GM19328 (cell line): Measurements from ENCODE around the gene DMAP1.

Experiments used
- ATAC-seq: cut with Tn5 transposase; IDR thresholded peaks from one replicate; pipeline ENCODE4 v1.9.1; 2021; ENCODE audit warnings: mild to moderate bottlenecking, moderate library complexity; ENCODE audit not compliant: unreplicated experiment

The DMAP1 gene

DNA sequence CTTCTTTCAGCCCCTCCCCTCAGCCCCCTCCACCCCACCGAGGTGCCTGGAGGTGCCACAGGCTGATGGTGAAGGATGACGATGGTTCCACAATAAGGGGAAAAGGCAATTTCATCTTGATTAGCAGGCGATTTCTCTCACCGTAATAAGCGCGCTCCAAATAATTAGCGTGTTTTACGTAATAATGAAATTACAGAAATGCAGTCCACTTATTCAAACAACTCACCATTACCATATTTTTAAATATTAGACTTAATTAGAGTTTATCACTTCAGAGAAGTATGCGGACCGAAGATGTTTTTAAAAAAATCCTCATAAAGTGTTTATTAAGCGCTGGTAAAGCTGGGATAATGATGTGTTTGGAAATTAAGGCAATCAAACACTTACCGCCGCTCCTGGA, 14.9 kb downstream of the DMAP1 start:
- ATAC-seq: no peak

DNA sequence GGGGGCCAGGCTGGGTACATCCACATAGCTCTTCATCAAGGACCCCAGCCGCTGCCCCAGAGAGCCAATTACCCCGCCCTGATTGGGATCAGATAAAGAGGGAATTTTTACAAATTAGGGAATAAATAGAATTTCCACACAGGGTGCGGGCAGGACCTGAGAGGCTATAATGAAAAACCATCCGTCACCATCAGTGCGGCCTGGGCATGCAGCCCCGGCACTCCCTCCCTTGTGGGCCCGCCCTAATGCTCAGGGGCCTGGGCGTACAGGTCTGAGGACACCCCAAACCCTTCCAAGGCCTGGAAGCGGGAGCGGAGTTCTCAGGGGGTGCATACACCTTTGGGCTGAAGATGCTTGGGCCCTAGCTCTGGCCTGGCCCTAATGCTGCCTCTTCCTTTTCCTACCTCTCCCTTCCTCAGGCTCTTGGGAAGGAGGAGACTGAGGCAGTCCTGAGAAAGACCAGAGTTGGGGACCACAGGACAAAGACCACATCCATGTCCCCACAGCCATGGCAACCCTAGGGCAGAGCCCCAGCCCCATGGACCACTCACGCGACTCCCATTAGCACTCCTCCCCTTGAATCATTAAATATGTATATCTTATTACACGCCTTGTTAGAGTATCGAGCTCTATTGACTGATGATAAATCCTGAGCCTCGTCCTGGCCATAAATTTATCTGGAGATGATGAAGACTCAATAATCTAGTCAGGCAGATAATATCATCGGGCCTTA, 16.3 kb downstream of the DMAP1 start:
- ATAC-seq: no peak

DNA sequence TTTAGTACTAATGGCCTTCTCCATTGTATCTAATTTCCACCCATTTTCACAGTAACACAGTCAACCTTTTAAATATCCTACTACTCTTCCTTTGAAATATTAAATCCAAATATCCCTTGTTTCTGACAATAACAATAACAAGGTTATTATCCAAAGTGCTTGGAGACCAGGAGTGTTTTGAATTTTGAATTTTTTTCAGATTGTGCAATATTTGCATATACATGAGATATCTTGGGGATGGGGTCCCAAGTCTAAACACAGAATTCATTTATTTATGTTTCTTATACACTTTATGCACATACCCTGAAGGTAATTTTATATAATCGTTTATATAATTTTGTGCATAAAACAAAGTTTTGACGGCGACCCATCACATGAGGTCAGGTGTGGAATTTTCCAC, 17.5 kb downstream of the DMAP1 start:
- ATAC-seq: no peak

DNA sequence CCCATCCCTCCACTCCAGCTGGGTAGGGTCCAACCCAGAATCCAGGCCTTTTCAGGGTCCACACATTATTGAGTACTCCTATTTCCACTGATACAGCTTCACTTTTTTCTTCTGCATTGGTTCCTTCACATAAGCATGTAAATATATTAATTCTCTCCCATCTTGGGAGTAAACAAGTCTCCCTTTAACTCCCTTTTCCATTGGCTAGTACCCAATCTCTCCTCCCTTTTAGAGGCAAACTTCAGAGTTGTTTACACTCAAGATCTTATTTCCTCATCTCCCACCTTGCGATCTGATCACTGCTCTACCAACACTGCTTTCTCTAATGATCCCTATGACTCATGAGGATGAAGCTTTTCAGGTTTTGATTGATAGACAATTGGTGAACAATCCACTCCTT, 20.3 kb downstream of the DMAP1 start:
- ATAC-seq: no peak

DNA sequence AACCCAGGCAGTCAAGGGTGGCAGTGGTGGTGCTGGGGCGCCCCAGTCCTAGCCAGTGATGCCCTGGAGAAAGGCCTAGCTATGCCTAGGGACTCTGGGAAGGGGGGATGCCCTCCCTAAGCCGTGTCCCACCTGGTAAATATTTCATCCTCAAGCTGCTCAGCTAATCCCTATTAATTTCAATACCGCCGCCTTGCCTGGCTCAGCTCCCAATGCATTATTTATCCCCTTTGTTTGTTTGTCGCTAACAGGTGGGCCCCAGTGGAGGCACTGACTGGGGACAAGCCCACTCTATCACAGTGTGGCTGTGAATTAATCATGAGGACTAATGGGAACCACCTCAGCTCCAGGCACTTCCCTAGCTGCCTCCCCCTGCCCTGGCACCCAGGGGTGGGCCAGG, 22.5 kb downstream of the DMAP1 start:
- ATAC-seq: no peak

DNA sequence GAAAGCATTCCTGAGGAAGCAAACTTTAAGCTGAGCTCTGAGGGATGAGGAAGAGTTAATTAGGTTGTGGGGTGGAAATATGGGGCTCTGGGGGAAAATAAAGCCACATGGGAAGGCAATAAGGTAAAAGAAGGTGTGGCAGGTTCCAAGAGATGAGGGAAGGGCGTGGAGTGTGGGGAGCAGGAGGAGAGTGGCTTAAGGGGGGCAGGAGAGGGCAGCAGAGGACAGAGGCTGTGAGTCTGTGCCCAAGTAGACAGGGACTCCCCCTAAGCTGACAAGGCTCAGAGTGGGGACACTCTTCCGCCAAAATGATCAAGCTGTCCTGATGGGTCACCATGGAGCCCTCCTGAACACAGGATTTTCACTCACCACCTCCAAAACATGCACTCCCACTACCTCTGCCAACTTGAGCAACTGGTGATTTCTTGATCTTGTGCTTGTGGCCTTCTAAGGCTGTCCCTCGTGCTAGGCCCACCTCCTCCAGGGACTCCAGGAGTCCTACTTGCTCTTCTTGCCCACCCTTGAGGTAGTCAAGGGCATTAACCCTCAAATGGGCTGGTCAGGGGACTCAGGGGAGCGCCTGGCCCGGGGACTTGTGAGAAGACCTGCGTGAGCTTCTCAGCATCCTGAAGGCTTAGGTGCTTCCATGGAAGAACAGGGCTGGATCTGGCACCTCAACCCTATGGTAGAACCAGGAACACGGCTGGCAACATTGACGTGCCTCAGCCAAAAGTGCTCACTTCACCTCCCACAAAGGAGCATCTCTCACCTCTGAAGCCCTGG, 23.4 kb downstream of the DMAP1 start:
- ATAC-seq: no peak

DNA sequence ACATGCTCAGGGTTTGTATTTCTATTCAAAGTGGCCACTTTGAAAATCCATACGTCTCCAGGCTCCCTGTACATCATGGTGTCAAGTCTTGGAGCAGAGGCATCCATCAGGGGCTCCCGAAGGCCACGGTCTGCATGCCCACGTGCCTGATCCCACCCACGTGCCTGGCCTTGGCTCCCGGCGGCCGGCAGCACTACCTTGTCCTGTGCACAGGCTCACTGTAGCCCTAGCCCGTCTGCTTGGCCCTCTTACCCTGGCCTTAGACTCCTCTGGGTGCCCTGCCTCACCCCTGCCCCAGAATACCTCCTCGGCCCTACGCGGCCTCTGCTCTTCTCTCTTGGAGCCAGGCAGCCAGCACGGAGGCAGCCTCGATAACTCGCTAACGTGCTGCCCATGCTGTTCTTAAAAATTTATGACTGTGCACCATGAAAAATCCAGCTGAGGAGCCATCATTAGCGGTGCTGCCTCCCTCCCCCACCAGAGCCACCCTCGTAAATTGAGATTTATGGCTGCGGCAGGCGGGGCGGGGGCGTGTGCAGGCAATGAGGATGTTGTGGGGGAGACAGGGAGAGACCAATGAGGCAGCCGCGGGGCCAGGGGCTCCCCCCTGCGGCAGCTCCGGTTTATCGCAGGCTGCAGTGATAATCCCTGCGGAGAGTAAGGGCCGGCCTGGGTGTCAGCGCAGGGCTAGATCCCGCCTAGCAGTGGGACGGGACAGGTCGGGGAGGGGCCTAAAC, 24.6 kb downstream of the DMAP1 start:
- ATAC-seq: peak; percentile 57

DNA sequence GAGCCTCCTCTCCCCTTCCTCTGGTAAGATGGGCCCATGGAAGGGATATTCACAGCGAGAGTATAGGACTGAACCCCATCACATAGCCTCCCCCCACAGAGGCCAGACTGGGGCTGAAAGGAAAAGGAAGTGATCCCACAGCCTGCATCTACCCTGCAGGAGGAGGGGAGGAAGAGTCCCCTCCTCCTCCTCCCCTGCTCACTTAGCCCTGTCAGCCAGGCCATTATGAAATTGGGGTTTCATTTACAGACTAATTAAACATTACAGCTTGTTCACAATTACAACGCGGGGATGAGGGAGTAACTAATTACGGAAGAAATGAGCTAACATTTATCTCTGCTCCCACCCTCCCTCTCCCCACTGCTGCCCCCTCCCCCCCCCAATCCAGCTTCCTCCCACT, 25.4 kb downstream of the DMAP1 start:
- no peak for ATAC-seq

DNA sequence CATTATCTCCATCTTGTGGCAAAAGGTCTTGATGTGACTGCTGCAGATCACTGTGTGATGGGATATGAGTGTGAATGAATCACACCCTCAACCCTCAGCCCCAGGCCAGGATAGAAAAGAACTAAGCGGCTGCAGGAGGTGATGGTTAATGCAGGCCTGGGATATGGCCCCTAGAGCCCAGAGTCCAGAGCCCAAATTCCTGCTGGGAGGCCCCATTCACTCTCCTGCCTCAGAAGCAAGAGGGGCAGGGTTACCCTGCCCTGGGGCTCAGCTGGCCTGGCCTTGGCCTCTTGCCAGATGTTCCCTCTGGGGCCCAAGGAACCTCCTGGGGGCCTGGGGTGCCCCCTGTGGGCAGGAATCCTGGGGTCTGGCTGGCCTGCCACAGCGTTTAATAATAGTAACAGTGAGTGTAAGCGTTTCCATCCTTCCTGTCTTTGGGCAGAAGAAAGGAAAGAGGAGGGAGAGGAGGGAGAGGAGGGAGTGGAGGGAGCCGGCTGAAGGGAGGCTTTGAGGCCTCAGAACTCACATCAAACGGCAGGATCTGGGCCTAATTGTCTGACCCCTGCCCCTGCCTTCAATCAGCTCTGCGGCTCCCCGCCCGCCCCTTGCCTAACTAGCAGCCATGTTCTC, 26.2 kb downstream of the DMAP1 start:
- ATAC-seq: no peak

DNA sequence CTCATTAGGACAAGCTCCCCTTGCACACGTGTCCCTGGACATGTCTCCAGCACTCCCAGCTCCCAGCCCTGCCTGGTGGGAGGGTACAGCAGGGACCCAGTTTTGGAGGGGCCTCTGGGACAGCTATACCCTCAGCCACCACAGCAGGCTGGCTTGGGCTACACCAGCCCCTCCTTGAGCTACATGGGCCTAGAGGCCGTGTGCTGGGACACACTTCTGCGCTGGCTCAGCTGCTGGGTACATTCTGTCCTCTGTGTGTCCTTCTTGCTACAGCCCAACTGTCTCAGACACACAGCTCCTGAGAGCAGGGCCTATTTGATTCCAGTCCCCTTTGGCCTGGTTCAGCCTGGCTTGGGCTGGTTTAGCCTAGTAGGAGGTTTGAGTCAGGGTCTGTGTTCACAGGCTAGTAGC, 26.7 kb downstream of the DMAP1 start:
- no peak for ATAC-seq

DNA sequence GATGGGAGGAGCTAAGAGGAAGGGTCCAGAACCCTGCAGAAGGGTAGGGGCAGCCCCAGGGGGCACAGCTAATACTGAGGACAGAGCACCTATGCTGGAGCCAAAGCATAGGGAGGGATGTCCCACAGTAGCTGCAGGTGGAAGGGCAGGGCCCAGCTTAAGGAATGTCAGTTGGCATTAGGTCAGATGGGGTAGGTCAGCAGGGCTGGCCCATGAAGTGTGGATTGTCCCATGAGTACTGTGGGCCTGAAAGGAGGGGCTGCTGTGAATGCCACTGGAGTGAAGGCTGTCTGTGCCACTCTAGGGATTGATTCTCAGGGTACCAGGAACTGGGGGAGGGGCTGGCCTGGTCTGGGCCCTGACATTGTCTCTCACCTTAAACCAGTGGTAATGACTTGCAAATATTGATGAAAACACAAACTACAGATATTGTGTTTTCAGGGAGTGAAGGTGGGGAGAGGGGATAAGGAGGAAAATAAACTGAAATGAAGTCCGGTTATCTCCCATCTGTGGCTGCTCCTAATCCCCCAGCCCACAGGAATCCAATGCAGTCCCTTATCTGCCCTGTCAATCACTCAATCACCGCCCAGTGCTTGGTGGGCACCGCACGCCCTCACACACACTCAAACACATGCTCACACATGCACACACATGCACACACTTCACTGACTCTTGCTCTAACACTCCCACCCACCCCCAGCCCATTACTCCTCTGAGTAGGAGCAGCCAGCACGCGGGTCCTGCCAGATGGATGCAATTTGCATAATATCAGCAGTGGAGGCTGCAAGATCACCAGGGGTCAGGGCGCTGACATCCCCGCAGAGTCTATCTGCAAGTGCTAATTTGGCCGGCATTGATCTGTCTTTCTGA, 27.8 kb downstream of the DMAP1 start:
- no peak for ATAC-seq

DNA sequence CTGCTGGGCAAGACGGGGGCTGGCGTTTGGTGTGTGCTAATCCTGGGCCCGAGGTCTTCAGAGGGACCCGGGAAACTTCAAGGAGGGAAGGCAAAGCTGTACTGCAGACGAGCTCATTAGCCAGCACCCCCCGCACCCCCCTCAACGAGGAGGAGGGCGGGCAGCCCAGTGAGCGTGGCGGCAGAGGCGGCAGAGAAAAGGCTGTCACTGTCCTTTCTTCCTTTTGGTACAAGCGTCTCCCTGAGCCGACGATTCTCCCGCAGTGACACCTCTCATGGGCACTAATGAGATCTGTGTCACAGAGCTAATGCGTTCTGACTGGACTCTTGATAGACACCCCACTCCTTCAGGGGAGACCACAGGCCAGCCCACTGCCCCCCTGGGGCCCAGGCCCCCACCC, 29.5 kb downstream of the DMAP1 start:
- ATAC-seq: no peak

DNA sequence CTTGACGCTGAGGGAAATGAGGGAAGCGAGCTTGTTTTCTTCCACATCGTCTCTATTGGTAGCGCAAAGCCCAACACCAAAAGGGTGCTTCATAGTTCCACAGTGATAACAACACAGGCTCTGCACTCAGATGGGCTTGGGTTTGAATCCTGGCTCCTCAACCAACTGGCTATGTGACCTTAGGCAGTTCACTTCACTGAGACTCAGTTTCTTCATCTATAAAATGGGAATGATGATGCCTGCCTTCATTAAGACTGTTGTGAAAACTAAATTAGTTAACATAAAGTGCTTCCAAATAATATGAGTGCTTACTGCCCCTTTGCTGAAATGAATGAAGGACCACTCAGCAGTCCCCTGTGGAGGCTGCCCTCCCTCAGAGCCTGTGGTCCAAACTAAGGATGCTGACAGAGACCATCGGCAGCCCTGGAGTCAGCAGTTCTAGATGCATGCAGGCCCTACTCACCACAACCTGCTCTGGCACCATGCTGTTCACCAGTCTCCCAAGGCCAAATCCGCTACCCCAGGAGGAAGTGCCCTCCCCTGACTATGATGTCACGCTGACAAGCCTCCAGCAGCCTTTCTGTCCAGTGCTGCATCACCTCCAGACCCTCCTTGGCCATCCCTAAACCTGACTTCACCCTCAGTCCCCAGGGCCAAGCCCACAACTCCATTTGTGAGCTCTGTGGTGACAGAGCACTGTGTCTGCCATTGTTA, 30.7 kb downstream of the DMAP1 start:
- ATAC-seq: no peak

DNA sequence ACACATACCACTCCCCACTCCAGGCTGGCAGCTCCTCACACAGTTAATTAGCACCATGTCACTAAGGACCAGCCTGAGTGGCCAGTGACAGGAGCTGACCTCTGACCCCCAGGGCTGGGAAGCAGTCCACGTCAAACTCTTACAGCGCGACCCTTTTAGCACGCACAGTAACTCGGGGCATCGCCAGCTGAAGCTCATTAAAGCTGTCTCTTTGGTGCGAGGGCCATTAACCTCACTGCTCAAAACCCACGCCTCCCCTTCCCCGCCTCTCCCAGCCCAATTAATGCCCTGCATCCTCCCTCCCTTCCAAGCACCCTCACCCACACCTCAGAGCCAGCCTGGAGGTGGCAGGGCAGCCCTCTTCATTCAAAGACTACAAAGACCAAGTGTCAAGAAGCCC, 31.7 kb downstream of the DMAP1 start:
- ATAC-seq: no peak

DNA sequence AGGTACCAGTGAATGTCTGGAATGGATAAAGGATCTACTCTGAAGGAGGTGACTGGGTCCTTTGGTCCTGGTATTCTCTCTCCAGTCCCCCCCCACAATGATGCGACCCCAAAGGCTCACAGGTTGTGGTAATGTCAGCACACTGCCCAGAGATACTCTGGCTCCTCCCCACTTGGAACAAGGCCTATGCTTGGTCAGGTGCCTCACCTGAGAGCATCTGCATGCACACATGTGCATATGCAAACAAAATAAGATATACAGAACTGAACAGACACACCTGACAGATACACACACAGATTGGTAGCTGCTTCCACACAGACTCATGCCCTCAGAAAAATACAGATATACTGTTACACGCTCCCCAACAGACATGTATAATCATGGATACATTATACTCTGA, 33.5 kb downstream of the DMAP1 start:
- no peak for ATAC-seq

DNA sequence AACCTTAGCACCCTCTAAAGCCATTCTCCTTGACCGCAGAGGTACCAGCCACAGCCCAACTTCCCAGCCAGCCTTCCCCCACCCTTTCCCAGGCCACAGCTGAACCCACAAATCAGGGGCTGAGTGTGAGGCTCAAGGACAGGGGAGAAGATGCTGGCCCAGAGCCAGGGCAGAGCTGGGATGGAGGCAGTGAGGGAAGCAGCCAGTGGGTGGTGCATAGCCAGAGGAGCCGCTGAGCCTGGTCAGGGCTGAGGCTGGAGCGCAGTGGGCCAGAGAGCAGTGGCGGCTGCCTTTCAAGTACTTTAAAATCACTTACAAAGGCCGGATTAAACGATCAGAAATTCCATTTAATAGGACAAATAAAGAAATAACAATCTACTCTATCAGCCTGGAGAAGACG, 36.3 kb downstream of the DMAP1 start:
- ATAC-seq: no peak

DNA sequence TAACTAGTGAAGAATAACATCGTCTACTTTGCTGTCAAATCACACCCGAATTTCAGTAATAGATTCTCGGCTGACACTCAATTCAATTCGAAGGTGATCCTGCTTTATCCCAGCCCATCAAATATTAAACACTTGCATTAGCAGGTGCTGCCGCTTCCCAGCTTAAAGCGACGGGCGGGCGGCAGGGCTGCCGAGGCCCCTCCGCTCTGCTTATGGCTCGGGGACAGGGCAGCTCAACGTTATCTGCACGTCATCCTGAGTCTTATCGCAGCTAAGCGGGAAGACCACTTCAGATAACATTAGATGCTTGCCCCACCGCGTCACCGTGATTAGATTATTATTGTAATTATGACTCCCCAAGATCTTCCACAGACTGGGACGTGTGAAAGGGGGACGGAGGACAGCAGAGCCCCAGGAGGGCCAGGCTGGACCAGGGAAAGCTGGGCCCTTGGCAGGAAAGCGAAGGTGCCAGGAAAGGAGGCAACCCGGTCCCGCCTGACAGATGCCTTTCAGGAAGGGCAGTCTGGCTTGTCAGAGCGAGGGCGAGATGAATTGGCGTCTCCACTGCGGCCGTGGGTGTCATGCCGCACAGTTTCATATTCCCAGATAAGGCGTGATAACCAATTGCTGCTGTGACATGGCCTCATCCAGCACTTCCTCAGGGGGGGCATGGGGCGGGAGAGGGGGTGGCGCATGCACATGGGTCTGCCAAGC, 37.0 kb downstream of the DMAP1 start:
- no peak for ATAC-seq

DNA sequence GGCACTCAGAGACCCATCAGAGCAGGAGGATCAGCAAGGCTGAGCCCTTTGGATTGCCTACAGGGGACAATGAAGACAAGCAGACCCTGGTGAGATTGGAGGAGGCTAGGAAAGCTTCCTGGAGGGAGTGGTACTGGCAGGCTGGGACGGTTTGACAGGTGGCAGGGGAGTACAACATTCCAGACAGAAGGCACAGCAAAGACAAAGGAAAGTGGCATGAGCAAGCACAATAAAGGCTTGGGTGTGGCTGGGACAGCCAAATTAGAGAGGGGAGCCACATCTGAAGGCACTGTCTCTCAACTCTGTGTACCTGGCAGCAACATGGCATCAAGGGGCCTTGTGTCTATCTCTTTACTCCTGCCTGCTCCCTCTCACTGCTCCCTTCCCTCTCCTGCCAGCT, 38.2 kb downstream of the DMAP1 start:
- ATAC-seq: no peak

DNA sequence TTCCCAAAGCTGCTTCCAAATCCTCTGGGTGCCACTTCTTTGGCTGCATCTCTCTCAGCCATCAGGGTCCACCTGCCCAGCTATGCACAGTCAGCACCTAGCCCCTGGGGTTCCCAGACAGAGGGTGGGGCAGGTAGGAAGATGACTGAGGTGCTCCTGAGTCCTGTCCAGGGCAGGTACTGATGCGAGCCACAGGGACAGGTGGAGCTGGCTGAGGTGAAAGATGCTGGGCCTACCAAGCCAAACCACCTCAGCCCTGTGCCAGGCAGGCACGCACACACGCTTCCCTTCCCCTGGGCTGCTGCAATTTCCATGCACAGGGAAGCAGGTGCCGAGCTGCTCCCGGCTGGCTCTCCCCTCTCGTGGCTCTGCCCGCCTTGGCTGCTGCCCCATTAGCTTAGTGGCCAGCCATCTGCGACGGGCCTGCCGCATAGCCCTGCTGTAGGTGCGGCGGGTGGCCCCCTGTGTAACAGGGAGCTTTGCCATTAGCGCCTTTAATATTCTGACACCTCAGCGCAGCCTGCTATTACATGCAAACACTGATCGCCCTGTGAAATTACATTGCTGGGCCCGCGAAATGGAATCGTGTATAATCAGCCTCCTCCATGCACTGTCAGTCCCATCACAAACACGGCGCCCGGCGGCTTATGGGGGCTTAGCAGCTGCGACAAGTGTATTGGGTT, 38.9 kb downstream of the DMAP1 start:
- ATAC-seq: no peak
